Measurements from ENCODE around the gene SPINK1.
"Not testable (repeated sequence)": the region's sequence is repeated elsewhere in the genome, so short reads cannot be mapped to it uniquely, and the experiment has no call there.

The SPINK1 gene

GRCh38 chr5:147854331-147854730 lies 22.9 kb upstream of the SPINK1 start:
- no peak for DNase-seq

DNA sequence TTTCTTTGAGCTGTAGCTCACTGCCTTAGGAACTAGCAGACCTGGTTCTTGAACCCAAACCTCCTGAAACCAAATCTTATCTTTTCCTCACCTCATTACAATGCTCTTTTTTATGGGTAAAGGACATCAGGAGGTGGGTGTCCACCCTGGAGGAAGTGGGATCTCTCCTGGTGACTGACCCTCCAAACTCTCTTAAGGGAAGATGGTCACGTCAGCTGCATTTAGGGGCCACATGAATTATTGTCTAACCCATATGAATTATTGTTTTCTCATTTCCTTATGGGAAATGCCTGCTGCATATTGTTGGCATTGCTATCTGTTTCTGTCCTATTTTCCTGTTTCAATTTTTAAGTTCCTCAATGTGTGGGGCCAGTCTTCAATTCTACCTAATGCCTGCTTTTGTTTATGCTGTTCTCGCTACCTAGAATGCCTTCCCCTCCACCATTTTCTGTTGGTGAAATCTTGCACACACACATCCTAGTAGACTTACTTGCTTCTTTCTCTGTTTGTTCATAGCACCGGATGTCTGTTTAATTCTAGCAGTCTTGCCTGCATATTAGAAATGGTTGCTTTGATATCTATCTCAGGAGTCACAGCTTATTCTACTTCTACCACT lies 22.0 kb upstream of the SPINK1 start:
- DNase-seq: no peak

DNA sequence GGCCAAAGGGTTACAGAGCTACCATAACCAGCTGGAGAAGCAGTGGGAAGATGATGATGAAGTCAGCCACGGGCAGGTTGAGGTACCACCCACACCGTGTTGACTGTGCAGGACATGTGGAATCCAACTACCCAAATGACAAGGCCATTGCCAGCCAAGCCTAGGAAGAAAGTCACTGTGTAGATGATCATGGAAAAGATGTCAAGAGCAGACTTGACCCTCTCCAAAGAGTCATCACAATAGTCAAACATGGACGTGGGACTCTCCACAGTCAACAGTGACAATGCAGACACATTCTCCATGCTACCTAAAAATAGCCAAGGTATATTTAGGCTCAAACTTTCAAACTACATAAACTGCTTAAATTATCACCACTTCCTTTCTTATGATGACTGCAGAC lies 20.9 kb upstream of the SPINK1 start:
- no peak for DNase-seq

DNA sequence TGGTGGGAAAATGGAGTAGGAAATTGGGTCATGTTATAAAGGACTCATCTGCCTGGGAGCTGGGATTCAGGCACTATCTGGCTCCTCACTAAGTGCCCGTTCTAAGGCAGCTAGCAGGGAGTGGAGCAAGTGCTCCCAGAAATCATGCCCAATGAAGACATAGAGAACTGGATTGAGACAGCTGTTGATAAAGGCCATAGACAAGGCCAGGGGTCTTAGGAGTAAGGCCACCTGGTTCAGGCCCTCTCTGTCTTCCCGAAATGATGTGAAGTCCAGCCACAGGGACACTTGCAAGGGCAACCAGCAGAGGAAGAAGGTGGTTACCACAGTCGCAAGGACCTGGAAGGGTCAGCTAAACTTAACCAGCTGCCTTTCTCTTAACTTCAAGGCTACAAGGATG lies 20.1 kb upstream of the SPINK1 start:
- no peak for DNase-seq

GRCh38 chr5:147849226-147849625 lies 17.8 kb upstream of the SPINK1 start:
- DNase-seq: no peak

- no peak for DNase-seq
Measured at GRCh38 chr5:147845618-147846017, 14.1 kb upstream of the SPINK1 start.

DNA sequence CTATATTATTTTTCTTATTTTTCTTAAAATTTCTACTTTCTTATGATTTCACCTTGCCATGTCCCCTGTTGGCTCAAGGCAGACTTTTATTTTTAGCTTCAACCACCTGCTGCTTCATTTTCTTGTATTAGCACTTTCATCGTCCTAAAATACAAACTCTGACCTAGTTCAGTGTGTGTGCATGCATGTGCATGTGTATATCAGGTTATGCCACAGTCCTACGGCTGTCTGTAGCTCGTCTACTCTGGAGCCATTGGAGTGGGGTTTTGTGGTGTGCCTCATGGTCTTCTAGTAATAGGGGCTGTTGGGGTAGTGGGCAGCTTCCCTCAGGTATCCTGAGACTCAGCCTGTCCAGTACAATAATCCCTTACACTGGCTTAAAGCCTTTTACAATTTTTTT lies 13.4 kb upstream of the SPINK1 start:
- DNase-seq: no peak

DNA sequence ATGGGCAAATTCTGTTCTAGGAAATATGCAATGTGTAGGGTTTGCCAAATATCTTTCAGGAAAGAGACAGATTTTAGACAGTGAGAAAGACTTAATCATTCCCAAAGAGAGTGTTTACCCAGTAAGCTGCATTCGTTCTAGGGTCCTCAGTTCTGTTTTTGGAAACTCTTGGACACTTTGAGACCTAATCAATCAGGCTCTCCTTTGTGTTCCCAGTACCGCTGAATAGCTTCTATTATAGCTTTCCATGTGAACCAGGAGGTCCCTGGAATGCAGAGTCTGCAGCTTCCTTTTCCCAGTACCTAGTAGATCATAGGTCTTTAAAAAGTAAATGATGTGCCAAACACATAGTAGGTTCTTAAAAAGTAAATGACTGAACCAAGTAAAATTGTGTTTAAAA lies 11.4 kb upstream of the SPINK1 start:
- no peak for DNase-seq

DNA sequence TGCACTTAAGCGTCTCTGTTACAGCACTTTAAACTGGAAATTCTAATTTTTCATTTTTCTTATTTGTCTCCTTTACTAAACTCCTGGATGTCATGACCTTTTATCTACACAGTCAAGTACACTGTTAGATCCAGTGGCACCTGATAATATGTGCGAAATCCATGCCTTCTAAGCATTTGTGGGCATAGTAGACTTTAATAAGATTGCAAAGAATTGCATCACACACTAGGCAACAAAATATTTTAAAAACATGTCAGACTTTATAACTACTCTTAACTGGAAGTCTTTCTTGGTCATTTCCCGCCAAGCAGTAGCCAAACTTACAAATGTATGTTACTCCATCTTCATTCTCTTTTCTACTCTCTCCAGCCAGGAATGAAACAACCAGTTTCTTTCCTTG lies 5.0 kb upstream of the SPINK1 start:
- DNase-seq: no peak

GRCh38 chr5:147835386-147835798 lies 3.9 kb upstream of the SPINK1 start:
- DNase-seq: no peak

DNA sequence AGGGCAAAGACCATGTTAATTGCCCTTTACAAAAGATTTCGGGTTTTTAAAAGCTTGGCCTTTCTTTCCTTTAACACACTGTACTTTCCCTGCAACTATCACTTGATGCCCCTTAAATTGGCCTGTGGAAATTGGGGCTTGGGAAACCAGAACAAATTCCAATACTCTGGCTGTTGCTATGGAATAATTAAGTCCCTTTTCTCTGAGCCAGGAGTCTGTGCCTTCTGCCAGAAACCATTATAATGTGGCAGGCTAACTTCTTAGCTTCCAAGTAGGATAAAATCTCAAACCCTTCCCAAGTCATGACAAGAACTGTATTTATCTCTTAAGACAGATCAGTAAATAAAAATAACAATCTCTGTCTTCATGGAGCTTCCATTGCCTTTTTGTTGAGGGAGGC lies 1.1 kb upstream of the SPINK1 start:
- DNase-seq: no peak

- DNase-seq: no peak
Measured at GRCh38 chr5:147830035-147830434, 1.4 kb downstream of the SPINK1 start.

GRCh38 chr5:147827017-147827416 lies 4.5 kb downstream of the SPINK1 start:
- DNase-seq: not testable (repeated sequence)

GRCh38 chr5:147826361-147826760 lies 5.1 kb downstream of the SPINK1 start:
- no peak for DNase-seq

DNA sequence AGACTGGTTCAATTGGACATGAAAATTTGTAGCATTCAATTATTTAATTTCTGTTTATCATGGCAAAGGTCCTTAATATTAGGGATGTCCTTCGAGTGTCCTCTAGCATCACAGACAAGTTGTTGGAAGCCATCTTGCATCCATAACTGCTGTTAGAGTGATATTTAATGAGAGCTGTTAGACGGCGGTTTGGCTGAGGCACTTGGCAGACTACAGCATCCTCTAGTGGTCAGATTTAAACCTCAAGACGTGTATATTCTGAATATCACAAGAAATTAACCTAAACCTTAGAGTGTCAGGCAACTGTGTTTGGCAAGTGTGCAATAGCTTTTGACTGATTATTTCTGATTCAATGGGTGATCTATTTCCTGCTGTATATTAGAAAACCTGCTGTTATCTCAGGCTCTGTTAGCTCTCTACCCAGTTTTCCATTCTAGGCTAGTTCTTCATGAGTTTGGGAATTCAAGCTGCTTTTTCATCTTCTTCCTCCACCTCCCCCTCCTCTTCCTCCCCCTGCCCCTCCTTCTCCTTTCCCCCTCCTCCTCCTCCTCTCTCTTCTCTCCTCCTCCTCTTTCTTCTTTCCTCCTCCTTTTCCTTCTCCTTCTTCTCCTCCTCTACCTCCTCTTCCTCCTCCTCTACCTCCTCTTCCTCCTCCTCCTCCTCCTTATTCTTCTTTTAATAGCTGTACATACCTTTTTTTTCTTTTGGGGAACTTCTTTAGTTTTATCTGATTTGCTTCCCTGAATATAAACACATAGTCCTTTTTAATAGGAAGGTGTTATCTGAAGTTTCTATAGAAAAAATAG lies 8.6 kb downstream of the SPINK1 start:
- DNase-seq: no peak

DNA sequence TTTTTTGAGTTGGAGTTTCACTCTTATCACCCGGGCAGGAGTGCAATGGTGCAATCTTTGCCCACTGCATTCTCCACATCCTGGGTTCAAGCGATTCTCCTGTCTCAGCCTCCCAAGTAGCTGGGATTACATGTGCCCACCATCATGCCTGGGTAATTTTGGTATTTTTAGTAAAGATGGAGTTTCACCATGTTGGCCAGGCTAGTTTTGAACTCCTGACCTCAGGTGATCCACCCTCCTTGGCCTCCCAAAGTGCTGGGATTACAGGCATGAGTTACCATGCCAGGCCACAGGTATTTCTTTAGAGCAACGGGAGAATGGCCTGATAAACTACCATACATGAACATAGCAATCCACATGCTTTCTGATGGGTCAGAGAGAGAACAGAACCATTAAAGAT lies 9.2 kb downstream of the SPINK1 start:
- not testable (repeated sequence) for DNase-seq

DNA sequence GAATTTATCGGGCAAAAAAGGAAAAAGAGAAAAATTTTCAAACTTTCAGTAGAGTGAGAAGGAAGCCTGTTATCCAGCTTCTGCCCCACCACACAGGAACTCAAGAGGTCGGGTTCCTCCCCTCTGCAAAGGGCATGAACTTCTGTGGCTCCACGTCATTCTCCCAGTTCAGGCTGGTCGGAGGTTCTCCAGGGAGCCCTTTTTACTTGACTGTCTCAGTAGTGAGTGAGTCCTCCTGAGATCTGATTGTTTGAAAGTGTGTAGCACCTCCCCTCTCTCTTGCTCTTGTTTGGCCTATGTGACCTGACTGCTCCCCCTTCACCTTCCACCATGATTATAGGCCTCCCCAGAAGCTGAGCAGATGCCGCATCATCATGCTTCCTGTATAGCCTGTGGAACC lies 9.7 kb downstream of the SPINK1 start:
- DNase-seq: no peak

DNA sequence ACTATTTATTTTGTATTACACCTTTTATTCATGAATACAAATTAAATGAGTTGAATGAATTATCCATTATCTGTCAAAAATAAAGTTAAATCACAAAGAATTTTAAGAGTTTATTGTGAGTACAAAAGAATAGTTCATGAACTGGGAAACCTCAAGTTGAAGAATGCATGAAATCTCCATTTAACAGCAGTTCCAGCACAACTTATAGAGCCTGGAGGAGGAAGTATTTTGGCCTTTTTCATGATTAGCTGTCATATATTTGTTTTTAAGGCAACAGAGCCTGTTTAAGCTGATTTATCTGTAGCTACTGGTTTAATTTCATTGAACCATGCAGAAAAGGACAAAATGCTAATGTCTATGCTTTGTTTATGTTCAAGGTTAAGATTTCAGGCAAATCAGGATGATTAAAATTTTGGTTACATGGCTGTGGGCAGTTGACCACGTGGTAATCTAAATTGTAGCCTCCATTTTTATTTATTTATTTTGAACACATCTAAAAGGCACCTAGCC lies 12.2 kb downstream of the SPINK1 start:
- DNase-seq: no peak

DNA sequence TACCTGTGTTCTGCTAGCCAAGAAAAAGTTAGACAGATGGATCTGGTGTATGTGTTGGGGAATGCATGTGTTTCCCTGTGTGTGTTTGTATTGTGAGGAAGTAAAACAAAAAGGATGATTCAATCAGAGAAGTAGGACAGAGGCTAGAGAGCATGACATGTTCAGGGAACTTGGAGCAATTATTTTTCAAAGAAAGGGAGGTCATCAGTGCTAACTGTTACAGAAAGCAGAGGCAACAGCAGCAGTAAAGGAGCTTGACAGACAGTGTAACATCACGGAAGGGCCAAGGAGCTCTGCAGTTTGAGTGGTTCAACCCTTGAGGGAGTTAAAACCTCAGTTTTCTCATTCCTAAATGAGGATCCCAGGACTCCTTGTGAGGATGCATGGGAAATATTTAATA lies 13.2 kb downstream of the SPINK1 start:
- DNase-seq: no peak

- DNase-seq: no peak
Measured at GRCh38 chr5:147813696-147814095, 17.8 kb downstream of the SPINK1 start.

DNA sequence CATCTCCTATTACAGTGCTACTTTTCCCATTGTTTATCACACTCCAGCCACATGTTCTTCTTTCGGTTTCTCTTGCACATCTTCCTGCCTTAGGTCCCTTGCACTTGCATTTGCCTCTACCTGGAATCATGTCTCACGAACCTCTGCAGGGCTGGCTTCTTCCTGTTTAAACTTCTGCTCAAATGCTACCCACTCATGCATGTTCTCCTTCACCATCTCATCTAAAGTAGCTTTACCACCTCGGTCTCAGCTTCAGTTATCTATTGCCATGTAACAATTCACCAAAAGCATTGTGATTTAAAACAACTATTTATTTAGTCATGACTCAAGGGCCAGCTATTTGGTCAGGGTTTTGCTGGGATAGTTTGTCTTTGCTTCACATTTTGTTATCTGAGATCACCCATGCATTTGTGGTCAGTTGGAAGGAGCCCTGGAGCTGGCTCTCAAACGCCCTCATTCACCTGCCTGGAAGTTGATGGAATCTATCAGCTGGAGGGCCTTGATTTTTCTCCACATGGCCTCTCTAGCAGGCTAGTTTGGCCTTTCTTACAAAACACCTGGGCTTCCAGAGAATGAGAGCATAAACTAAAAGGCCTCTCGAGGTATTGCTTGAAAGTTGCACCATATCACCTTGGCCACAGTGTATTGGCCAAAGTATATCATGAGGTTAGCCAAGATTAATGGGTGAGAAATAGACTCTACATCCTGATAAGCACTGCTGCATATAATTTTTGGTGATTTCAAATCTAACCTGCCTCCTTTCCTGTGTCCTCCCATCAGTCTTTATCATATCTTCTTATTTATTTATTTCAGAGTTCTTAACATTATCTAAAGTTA lies 21.4 kb downstream of the SPINK1 start:
- DNase-seq: no peak

GRCh38 chr5:147805030-147805454 lies 26.4 kb downstream of the SPINK1 start:
- DNase-seq: no peak

GRCh38 chr5:147804334-147804733 lies 27.1 kb downstream of the SPINK1 start:
- no peak for DNase-seq

- no peak for DNase-seq
Measured at GRCh38 chr5:147803926-147804325, 27.5 kb downstream of the SPINK1 start.

All from activated effector memory CD4-positive, alpha-beta T cell treated with anti-CD3 and anti-CD28 coated beads, Interleukin-2, amount 50 U/mL, for 16 hours (primary cell).